Astrocyte (in vitro differentiated cells and primary cell): ENCODE data around the gene ADGRG6.

Experiments
- CTCF ChIP-seq: IDR thresholded peaks from 2 replicates; pipeline ENCODE4 v1.5.1; 2011; ENCODE audit warnings: low read depth, mild to moderate bottlenecking, inconsistent platforms, low read length, moderate library complexity; ENCODE audit not compliant: insufficient read depth
- EZH2 ChIP-seq: IDR thresholded peaks from 2 replicates; pipeline ENCODE4 v1.6.1; 2012; ENCODE audit warnings: mild to moderate bottlenecking, low read length, inconsistent platforms; ENCODE audit not compliant: insufficient read depth

- TF ChIP-seq CTCF: no peak
- no peak for TF ChIP-seq EZH2
These were observed 141.3 kb downstream of the ADGRG6 start for GRCh38 chr6:142443102-142443501.
